Stimulated activated CD8-positive, alpha-beta memory T cell treated with anti-CD3 and anti-CD28 coated beads, Interleukin-12 subunit alpha, Interleukin-12 subunit beta, amount 100 ng/mL, for 4 hours (primary cell): ENCODE results near the gene CLDND1.
"Not testable (repeated sequence)": the region's sequence is repeated elsewhere in the genome, so short reads cannot be mapped to it uniquely, and the experiment has no call there.

Experiments
- DNase-seq: peaks from one replicate; pipeline ENCODE4 v3.0.0-alpha.2; 2020; ENCODE audit warnings: low read depth

The CLDND1 gene

DNA sequence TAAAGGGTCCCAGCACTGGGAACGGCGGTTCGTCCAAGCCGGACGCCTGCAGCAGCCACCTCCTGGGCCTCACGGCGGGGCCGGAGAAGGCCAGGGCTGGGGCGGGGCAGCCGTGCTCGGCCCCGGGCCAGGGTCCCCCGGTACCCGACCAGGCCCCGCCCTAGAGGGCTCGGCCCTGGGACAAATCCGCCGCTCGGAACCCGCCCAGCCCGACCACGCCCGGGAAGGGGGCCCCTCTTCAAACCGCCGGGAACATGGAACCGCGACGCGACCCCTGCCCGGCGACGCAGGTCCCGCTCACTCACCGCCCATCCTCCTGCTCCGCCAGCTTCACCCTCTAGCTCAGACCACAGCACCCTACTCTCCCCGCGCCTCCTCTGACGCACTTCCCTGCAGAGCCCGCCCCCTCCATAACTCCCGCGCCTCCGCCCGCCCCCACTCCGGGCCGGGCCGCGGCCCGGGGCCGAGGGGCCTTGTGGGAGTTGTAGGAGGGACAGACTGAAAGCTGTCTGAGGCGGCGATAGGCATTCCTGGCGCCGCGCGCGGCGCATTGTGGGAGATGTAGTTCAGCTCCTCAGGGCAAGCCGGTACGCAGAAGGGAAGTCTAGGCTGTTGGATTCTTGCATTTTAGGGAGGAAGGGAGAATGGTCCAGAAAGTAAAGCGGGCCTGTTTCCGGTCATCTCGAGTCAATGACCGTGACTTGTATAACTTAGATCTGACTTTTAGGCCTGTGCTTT is at the start of gene CLDND1:
TSS of gene CLDND1 (minus strand) at position 359 of the 738 bp plus-strand sequence. CDS start 1,478 bp downstream, outside the sequence.
- peak; percentile 94 for DNase-seq

DNA sequence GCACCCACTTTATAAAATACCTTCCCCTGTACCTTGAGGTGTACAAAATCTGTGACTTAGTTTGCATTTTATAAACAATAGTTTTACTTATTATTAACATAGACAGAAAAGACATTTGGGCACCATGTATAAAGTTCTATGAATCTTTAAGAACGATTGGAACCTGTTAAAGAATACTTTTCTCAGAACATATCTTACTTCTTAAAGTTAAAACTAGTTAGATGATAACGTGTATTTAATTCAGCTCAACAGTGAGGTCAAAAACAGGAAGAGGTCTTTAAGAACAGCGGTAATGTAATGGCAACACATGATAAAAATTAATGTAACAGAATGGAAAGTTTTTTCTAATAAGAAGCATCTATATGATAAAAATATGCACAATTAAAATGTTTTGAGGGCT is 45.7 kb upstream of the CLDND1 start:
- no peak for DNase-seq

DNA sequence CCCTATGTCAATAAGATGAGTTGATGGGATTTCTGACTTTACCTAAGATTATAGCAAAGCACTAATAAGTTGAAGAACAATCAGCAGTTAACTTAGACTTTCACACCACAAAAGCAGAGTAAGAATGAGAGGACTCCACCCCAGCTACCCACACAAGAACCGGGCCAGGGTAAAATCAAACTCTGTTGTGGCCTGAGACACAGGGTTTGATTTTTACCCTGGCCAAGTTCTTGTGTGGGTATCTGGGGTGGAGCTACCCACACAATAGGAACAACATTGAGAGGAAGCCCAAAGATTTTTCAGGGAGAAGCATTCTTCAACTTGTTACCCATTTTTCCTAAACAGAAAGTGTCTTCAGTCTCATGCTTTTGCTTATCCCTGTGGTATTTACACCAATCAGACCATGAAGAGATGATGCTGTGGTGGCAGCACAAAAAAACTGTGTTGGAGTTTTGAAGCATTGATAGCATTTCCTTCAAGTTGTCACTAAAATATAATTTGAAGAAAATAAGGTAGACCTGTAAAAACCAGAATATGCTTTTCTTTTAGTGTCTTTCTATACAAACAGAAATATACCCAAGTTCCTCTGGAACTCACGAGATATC is 45.1 kb upstream of the CLDND1 start:
- DNase-seq = no peak

DNA sequence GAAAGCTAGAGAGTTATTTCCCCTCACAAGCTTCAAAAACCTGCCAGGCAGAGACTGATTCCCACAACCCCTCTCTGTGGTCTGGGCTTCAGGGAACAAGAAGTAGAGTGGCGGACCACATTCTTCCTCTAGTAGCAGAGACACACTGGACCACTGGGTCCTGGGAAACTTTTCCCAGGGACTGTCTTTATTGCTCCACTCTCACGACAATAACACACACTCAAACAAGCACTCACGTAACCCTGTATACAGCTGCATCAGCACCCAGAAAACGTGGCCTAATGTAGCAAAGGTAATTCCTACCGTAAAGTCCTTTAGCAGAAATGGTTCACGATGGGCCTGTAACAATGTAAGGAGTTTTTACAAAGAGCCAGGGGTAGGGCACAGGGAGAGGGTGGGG is 43.1 kb upstream of the CLDND1 start:
- no peak for DNase-seq

DNA sequence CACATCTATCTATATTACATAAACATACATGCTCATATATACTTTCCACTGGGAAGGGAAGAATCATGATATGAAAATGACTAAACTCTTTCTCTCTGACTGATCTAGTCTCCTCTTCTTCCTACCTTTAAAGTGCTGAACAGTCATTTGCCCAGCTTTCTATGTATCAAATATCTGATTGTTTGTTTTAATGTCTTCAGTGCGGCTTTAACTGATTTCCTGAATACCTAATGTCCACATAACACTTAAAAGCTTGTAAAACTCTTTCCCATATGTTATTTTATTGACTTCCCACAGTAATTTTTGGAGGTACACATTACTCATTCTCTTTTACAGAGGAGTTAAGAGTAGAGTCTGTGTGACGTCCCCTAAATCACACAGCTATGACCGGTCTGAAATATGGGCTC is 42.5 kb upstream of the CLDND1 start:
- DNase-seq = no peak

DNA sequence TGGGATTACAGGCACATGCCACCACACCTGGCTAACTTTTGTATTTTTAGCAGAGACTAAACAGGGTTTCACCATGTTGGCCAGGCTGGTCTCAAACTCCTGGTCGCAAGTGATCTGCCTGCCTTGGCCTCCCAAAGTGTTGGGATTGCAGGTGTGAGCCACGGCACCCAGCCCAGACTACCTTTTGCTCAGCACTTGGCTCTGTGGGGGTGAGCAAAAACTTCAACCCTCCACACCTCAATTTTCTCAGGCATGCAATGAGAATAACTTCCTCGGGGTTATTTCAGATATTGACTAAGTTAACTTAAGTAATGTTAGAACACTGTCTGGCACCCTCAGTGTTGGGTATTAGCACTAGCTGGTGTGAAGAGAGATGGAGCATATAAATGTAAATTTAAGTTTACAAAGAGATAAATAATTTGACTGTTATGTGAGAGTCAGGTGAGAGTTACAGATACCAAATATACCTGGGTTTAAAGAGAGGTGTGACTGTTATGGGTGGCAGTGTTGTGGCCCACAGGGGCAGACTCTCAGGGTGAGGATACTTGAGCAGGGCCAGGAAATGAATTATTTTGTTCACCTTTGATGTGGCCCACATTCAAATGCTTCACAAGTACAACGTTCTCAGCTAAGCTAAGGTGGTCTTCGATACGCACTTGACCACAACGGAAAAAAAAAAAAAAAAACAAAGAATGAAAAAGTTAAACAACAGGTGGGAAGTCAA is 41.7 kb upstream of the CLDND1 start:
- no peak for DNase-seq

DNA sequence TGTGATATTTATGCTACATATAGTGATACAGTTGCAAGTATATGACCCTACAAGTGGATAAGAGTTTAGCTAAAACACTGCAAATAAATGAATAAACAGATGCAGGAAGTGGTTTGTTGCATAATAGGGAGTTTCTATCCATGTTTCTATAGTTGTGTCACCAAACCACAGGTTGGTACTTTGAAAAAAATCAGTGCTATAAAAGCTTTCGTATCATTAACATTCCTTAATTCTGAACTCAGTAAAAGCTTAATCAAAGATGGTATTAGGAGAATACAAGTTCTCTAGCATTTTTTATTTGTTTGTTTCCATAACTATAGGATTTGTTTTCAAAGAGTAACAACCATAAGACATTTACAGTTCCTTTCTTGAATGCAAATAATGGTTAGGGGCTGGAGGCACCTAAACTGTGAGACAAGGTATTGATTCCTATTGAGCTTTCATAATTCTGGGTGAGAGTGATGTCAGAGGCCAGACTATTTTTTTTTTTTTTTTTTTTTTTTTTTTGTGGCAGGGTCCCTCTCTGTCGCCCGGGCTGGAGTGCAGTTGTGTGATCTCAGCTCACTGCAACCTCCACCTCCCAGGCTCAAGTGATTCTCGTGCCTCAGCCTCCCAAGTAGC is 41.1 kb upstream of the CLDND1 start:
- DNase-seq = no peak

DNA sequence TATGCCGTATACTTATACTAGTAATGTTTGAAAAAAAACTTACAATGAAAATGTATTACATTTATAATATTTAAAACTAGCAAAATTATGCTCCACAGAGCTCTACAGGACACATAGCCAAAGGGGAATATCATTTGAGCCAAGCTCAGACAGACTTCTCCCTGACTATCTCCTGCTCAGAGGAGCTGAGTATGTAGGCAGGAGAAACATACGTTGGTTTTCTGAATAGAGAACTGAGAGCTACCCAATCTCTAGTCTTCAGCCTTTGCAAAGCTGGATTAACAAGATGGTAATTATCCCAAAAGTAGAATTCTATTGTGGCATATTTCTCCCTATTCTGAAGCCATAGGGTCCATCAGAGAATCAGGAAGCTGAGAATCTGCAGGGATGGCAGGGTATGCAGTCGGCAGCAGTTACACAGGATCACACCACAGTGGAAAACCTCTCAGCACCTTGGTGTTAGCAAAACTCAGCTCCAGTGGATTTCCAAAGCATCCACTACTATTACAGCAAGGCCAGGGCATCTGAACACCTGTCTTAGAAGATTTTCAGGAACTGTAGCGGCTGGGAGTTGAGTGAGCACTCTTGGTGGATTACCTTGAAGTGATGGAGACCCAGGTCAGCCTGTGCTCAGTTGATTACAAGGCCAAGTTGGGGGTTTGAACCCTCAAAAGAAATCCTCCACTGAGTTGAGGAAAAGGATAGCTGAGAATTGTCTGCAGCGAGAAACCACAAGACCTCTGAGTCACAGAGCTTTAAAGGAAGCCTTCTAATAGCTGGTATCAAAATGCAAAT is 39.2 kb upstream of the CLDND1 start:
- no peak for DNase-seq

DNA sequence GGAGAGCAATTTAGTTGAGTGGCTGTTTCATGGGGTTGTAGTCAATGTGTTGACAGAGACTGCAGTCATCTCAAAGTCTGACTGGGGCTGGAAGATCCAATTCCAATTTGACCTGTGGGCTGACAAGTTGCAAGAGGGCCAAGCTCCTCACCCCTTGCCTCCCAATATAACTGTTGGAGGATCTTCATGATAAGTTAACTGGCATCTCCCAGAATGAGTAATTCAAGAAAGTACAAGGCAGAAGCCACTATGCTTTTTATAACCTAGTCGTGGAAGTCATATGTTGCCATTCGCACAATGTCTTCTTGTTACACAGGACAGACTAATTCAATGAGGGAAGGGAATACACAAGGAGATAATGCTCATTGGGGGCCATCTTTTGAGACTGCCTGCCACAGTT is 38.2 kb upstream of the CLDND1 start:
- no peak for DNase-seq

DNA sequence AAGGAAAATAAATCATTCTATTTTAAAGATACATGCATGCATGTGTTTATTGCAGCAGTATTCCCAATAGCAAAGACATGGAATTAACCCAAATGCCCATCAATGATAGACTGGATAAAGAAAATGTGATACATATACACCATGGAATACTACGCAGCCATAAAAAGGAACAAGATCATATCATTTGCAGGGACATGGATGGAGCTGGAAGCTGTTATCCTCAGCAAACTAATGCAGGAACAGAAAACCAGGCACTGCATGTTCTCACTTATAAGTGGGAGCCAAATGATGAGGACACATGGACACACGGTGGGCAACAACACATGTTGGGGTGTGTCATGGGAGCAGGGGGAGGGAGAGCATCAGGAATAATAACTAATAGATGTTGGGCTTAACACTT is 37.1 kb upstream of the CLDND1 start:
- not testable (repeated sequence) for DNase-seq

DNA sequence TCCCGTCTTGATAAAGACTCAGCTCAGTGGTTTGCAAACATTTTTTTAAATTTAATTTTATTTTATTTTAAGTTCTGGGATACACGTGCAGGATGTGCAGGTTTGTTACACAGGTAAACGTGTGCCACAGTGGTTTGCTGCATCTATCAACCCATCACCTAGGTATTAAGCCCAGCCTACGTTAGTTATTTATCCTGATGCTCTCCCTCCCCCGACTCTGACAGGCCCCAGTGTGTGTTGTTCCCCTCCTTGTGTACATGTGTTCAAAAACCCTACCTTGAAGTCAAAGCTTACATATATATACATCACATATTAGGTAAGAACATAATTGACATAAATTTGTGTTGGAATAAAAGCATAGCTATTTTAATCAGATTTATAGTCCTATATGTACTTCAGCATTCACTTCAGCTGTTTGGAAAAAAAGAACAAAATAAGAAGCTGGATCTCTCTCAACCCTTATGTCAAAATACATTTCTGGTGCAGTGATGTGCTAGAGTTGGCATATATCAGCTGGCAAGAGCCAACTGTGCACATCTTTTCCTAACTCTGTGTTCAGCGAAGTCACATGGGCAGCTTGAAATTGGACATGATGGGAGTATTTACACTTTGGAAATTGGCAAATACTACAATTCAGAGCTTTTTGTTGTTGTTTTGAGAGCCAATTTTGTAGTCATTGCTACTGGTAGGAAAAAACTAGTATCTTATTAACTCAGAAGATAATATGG is 35.6 kb upstream of the CLDND1 start:
- no peak for DNase-seq

DNA sequence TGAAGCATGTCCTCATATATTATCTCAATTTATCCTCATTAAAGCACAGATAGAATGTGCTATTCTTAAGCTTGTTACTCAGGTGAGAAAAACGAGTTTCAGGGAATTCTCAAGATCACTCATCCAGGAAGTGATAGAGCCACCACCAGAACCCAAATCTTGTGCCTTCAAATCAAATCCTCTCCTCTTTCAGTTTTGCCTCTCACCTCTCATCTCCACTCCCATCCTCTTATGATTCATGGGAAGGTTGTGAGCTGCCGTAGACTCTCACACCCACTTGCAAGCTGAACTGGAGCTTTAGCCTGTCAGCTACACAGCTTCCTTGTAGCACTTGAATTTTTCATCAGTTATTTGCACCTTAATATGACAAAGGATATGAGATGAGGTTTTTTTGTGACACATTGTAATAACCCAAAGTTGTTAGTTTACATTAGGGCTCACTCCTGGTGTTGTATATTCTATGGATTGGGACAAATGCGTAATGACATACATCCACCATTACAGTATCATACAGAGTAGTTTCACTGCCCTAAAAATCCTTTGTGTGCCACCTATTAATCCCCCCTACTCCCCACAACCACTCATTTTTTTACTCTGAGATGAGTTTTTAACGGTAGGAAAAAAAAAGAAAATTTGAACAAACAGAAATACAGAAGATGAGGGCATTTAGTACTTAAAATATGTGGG is 34.8 kb upstream of the CLDND1 start:
- no peak for DNase-seq

DNA sequence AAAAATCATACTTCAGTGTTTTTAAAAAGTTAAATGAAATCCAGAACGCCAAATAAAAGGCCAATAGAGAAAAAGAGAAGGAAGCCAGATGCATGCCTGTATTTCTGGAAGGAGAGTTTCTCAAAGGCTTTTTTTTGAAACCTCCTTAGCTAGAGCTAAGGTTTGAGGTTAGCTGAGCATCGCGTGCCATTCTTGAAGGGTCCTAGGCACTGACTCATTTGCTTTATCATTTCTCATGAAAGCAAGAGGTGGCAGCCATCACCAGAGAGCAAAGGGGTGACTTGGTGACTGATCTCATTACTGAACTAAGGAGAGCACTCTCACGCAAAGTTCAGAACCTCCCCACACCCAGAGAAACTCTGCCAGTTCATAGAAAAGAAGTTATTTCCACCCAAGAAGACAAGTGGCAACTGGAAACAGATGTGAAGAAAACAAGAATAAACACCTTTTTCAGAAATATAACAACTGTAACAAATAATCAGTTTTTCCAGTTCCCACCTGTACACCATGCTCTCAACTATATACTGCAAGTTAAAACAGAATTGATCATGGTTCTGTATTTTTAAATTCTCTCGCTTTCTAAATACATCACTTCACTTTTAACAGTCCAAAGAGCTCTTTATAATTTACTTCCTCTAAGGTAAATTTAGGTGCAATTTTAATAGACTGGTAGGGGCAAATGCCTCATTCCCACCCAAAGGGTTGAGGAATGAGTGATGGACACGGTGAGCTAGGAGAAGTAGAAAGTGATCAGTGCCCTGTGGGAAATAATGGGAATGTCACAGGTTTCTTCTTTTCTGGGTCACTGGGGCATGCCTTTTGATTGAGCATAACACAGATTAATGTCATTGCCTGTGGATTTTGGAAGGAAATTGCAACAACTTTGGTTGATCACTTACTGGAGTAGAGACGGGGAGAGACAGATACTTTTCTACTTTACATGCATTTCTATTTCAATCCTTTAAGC is 33.7 kb upstream of the CLDND1 start:
- no peak for DNase-seq

DNA sequence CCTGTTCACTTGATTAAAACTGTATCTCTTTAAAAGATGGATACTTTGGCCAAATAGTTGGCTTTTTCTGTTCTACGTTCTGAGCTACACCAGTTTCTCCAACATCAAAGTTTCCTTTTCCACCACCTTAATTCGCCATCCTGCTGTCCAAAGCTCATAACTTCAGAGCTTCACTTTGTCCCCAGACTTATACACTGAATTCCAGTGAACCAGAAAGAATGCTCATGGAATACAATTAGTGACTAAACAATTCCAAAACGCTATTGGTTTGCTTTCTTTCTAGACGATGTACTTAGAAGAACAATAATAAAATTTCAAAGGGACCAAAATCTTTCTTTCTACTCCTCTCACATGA is 32.3 kb upstream of the CLDND1 start:
- no peak for DNase-seq

DNA sequence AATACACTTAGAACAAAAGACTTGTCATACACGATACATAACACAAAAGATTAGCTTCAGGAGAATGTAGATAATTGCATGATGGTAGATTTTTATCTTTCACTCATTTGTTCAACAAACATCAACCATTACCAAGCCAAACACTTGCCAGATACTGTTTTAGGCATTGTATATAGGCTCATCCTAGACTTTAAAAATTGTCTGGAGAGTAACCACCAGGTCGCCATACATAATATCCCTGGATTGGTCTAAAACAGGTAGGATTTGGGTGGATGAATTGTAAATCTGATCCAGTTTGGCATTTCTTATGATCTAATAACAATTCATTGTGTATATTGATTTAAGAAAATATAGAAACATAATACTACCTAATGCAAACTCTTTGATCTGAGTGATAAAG is 31.9 kb upstream of the CLDND1 start:
- no peak for DNase-seq

DNA sequence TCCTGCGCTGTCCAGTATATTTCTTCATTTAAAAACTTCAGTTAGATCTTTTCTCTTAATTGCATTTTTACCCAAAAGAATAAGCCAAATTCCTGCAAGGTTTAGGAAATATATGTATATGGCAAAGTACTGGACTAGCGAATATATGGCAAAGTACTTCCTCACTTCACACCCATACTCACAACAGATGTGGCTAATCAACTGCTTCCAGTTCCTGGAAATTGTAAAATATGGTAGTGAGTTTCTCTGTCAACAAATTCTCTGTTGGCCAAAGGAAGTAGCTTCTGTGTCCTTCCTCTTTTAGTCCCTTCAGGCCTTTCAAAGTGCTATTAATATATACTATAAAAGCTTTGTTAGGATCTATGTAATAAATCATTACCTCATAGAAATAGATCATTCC is 31.1 kb upstream of the CLDND1 start:
- no peak for DNase-seq

DNA sequence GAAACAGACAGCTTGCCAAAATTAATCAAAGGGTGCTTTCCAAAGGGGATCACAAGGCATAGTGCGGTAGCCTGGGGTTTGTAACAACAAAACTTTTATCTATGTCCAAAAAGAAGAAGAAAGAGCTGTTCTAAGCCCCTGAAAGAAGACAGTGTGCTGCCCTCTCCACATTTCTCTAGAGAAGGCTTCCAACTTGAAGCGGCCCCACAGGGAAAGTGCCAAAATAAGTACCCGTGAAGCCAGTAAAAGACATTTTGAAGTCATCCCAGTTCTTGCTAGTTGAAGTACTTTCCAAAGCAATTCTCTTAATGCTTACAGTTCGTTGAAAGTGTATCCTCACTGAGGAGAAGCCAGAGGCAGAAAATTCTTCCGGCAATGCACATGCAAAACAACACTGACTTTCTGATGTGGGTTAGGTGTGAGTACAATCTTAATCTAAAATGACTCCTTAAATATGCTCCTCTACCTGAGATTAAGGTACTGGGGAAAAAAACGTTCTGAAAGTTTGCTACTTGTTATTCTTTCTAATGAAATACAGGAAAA is 30.4 kb upstream of the CLDND1 start:
- DNase-seq = no peak

DNA sequence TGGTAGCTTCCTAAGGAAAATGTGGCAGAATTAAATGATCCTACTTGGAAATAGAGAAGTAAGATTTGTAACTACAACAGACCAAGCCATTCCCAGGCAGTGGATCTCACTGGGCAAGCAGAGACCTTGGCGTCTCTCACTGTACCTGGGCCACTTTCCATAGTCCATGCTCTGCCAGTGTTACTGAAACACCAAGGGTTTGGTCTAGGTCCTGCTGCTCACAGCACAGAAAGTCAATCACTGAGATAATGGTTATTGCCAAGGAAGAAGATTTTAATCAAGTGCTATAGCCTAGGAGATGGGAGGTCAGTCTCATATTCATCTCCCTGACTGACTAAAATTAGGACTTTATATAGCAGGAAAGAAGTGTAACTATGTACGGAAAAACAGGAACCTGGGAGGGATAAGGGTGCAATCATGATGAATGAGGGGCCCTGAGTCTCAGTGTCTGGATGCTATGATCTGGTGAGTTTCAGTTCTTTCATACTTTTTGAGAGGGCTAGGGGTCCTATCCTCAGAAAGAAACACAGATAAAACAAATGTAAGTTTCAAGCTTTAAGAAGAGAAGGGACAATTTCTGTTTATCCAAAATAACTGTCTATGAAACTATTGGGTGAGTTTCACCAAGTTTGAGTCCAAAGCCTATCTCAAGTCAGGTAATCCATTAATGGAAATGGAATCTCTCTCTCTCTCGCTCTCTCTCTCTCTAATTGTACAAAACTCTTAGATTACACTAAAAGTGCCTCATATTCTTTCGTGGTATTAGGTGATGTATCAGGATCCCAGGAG is 29.7 kb upstream of the CLDND1 start:
- DNase-seq = no peak

DNA sequence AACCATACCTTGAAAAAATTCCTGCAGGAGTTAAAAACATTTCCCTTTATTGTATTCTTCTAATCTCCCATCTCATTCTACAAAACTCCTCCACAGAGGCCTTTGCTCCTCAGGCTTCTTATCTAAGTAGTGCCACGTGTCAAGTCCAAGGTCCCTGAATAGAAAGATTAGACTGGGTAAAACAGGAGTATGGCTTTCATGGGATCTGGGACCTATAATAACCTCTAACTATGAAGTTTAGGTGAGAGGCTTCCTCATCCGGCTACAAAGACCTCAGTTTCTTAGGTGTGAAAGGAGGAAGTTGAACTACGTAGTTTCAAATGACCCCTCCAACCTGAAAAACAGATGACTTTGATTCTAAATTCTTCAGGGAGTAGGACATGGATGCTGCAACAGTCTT is 29.1 kb upstream of the CLDND1 start:
- no peak for DNase-seq
